Measurements from ENCODE around the gene FBXO48.
A peak's percentile ranks its signal among the peaks of the same experiment; 100 is the strongest.

Gene FBXO48, protein sequence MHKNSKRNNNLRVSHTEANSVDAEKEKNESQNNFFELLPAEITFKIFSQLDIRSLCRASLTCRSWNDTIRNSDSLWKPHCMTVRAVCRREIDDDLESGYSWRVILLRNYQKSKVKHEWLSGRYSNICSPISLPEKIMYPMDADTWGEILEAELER

DNA sequence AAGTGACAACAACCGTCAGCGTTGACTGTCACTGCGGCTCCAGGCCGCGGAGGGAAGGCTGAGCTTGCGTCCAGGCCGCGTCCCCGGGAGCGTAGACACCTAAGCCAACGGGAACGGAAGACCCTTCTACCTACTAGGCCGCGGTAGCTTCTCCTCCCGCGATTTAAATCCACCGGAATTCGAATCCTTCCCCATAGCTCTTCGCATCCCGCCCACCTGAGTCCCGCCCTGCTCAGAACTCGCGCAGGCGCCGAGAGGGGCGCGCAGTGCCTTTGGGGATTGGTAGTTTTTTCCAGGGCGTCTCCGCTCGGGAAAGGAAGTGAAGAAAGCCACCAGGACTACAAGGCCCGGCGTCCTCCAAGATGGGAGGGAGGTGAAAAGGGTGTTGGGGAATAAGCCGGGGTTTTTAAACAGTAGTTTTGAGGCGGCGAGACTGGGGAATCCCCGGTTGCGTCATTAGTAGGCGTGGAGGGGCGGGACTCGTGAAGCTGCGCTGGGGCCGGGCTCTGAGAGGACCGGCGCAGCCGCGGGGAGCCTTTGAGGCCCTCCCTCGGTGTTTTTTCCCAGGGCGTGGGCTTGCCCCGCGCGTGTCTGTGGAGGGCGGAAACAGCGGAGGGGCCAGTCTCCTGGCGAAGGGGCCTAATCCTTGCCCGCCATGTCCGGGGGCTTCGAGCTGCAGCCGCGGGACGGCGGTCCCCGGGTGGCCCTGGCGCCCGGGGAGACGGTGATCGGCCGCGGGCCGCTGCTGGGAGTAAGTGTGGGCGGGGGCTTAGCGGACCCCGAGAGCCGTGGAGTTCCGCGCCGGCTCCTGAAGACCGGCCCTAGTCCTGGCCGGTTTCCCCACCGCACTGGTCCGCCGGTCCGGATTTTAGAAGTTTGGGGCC, at the start of gene FBXO48, which contains the start of gene APLF:
Gene FBXO48 (minus strand): TSS at position 218 of the 884 bp plus-strand sequence. CDS start 2,149 bp downstream, outside the sequence.
Gene APLF (plus strand): TSS at position 509 of the 884 bp plus-strand sequence. CDS start 147 bp downstream, at position 656.
- TF ChIP-seq, protein P1, sequence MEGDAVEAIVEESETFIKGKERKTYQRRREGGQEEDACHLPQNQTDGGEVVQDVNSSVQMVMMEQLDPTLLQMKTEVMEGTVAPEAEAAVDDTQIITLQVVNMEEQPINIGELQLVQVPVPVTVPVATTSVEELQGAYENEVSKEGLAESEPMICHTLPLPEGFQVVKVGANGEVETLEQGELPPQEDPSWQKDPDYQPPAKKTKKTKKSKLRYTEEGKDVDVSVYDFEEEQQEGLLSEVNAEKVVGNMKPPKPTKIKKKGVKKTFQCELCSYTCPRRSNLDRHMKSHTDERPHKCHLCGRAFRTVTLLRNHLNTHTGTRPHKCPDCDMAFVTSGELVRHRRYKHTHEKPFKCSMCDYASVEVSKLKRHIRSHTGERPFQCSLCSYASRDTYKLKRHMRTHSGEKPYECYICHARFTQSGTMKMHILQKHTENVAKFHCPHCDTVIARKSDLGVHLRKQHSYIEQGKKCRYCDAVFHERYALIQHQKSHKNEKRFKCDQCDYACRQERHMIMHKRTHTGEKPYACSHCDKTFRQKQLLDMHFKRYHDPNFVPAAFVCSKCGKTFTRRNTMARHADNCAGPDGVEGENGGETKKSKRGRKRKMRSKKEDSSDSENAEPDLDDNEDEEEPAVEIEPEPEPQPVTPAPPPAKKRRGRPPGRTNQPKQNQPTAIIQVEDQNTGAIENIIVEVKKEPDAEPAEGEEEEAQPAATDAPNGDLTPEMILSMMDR (conservative IDR thresholded peaks at IDR 0.05; ENCODE audit: low read length), result no peak
- DNase-seq (ENCODE audit: low read depth), result peak; percentile 99
- H3K4me3 ChIP-seq (ENCODE audit: low read length), result peak within 1 kb of the TSS; percentile 95

DNA sequence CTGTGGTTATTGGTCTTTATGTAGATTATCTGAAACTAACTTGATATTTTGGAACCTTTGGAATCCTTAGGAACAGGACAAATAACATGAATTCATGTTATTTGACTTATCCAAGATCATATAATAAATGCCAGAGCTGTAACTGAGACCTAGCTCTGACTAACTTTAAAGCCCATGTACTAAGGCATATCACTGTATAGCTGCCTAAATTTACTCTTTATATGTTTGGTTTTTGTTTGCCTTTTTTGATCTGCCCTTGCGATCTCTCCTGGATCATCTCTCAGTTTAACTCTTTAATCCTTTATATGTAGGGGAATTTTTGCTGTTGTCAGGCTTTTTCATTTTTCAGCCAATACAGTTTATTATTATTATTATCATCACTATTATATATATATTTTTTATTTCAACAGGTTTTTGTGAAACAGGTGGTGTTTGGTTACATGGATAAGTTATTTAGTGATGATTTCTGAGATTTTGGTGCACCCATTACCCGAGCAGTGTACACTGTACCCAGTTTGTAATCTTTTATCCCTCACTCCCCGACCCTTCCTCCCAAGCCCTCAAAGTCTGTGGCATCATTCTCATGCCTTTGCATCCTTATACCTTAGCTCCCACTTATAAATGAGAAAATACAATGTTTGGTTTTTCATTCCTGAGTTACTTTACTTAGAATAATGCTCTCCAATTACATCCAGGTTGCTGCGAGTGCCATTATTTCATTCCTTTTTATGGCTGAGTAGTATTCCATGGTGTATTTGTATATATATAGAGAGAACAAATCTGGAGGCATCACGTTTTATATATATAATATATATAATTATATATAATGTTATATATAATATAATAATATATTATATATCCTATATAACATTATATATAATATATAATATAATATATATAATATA, 49.2 kb upstream of the FBXO48 start:
- TF ChIP-seq, protein P1 (conservative IDR thresholded peaks at IDR 0.05; ENCODE audit: low read length), result no peak

DNA sequence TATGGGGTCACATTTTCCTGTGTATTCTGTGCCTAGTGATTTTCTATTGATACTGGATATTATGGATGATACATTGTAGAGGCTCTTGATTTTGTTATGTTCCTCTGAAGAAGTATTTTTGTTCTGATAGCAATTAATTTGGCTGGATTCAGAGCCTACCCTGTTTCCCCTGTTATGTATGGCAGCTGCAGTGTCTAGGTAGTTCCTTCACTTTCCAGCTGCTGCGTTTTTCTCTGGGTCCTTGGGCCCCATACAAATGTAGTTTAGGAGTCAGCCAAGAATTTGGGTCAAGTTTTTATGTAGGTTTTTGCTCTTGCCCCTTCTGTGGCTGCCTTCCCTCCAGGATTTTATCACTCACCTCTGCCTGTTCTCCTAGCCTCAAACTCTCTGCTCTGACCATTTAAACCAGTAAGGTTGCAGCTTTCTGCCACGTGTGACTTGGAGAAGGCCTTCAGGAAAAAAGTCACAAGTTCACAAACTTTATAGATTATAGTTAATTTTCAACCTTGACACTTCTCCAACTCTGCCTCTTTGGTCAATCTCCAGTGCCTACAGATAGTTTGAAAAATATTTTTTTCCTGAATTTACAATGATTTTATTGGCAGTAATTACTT, 47.3 kb upstream of the FBXO48 start:
- H3K4me3 ChIP-seq (ENCODE audit: low read length), result no peak overlapping the region
- DNase-seq (ENCODE audit: low read depth), result no peak
- TF ChIP-seq, protein P1 (conservative IDR thresholded peaks at IDR 0.05; ENCODE audit: low read length), result no peak

More for the DNA sequence above, 49.2 kb upstream of the FBXO48 start:
- no peak overlapping the region for H3K4me3 ChIP-seq (ENCODE audit: low read length)
- no peak for DNase-seq (ENCODE audit: low read depth)

DNA sequence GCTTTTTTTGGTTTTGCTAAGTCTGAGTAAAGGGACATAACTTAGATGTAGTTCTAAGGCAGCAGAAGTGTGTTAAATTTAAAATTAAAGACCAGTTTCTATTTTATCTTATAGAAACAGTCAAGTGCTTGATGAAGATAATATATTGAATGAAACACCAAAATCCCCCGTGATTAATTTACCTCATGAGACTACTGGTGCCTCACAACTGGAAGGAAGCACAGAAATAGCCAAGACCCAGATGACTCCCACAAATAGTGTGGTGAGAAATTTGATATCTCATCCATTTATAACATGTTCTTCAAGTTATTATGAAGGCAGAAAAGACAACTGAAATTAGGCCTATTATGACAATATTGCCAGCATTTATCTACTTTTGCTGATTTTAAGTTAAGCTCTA, 45.9 kb upstream of the FBXO48 start:
- H3K4me3 ChIP-seq (ENCODE audit: low read length), result no peak overlapping the region
- TF ChIP-seq, protein P1 (conservative IDR thresholded peaks at IDR 0.05; ENCODE audit: low read length), result no peak
- DNase-seq (ENCODE audit: low read depth), result no peak

DNA sequence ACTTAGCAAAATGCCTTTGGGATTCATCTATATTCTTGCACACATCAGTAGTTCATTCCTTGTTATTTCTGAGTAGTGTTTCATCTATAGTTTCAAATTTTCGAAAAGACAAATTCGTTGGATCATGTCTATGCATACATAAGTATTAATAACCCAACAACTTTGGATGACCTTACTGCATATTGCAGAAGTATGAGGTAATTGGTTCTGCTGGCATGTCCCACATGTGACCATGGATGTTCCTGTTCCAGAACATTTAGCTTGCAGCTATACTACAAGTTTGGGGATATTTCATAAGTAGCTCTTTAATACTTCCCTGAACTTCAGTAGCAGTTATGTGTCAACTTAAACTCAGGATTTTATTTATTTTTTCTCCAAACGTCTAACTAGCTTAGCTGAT, 45.2 kb upstream of the FBXO48 start:
- TF ChIP-seq, protein P1 (conservative IDR thresholded peaks at IDR 0.05; ENCODE audit: low read length), result no peak
- DNase-seq (ENCODE audit: low read depth), result no peak
- no peak overlapping the region for H3K4me3 ChIP-seq (ENCODE audit: low read length)

DNA sequence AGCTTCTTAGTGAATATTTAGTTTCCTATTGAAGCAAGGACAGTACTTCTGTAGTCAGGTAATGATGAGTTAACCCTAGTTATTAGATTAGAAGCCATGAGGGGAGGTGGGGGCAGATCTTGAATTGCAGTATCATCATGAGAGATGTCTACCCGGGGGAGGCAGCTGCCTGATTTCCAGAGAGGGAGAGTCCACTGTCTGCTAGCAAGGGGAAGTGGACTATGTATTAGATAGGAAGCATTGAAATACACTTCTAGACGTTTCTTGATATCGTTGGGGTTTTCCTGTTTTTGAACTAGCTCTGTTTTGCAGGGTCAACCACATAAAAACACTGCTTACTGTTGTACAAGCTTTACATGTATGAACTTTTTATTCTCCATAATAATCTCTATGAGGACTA, 39.1 kb upstream of the FBXO48 start:
- H3K4me3 ChIP-seq (ENCODE audit: low read length), result no peak overlapping the region
- no peak for DNase-seq (ENCODE audit: low read depth)
- TF ChIP-seq, protein P1 (conservative IDR thresholded peaks at IDR 0.05; ENCODE audit: low read length), result no peak
